GM19468 (cell line): ENCODE results near the gene RGS7.
"Not testable (repeated sequence)": the region's sequence is repeated elsewhere in the genome, so short reads cannot be mapped to it uniquely, and the experiment has no call there.

ENCODE experiments used
- ATAC-seq: cut with Tn5 transposase; IDR thresholded peaks from one replicate; pipeline ENCODE4 v1.9.1; 2021; ENCODE audit warnings: mild to moderate bottlenecking, moderate library complexity, moderate number of reproducible peaks; ENCODE audit not compliant: unreplicated experiment; ENCODE audit errors: extremely low read depth

Gene RGS7

DNA sequence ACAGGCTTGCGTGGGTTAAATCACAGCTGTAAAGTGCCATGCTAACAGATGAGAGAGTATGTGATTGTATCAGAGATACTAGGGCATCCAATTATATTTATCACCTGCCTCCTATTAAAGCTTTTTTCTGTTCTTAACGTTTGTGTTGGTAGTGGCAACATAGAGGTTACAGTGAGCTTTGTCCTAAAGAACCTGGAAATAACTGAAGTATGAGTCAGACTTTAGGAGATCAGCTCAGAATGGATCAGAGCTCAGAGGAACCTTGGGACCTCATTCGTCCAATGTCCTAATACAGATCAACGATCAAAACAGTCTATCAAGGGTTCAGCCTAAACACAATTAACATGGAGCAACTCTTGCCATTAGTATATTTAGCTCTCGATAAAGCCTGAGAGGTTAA, 81.0 kb downstream of the RGS7 start:
- ATAC-seq = no peak

- ATAC-seq = no peak
Measured at GRCh38 chr1:241275226-241275625, 81.8 kb downstream of the RGS7 start.

DNA sequence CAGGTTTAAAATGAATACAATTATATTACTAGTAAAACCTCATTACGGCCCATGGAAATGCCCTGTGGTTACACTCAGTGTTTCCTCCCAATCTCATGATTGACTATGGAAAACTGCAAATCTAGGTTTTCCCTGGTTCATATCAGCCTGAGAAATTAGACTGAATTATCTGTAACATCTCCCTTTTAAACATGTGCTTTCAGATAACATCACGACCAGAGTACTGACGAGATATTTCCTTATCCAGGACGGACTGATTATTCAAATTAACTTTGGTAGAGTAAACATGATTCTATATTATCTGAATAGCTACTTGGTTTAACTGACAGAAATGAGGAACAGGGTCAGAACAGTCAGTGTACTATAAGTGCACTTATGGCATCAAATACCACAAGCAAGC, 82.3 kb downstream of the RGS7 start:
- ATAC-seq = no peak

- ATAC-seq = no peak
Measured at GRCh38 chr1:241272828-241273227, 84.2 kb downstream of the RGS7 start.

DNA sequence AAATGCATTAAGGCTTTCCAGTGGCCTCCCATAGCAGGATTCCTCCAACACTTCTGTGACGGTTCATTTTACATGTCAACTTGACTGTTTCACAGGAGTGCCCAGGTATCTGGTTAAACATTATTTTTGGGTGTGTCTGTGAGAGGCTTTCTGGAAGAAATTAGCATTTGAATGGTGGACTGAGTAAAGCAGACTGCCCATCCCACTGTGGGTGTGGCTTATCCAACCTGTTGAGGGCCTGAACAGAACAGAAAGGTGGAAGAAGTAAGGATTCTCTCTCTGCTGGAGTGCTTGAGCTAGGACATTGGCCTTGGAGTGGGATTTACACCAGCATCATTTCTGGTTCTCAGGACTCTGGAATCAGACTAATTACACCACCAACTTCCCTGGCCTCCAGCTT, 85.6 kb downstream of the RGS7 start:
- ATAC-seq = no peak

DNA sequence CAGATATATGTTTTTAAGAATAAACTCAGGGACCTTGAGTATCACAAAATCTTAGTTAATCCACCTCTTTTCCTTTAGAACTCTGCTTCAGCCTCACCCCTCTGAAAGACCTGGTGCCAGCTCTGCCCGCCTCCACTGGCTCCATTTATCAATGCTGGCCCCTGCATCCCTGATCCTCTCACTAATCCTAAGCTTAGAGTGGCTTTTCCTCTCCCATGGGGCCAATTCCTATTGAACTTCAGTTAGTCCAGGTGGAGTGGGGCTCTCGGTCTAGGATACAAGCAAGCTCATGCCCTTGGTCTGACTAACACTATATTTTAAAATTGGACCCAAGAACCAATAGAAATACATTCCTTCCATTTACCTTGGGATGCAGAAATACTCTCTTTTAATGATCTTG, 87.0 kb downstream of the RGS7 start:
- no peak for ATAC-seq

DNA sequence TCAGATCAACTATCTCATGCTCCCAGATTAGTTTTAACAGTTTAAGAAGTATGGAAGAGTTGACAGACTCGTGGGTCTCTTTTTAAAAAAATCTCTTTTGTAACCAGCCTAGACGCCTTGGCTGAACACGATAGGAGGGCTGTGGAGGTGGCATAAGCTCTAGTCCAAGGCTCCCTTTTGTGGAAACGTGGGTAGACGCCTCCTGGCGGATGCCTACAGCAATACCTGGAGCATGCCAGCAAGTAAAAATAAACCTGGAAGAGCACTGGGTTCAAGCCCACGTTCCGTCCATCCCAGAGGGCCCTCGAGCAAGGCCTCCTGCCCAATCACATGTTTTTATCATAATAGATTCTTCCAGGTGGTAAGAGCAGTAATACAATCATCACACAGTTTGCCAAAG, 87.9 kb downstream of the RGS7 start:
- no peak for ATAC-seq

GRCh38 chr1:241266121-241266520, 90.9 kb downstream of the RGS7 start:
- no peak for ATAC-seq

GRCh38 chr1:241265428-241265827, 91.6 kb downstream of the RGS7 start:
- ATAC-seq = no peak

DNA sequence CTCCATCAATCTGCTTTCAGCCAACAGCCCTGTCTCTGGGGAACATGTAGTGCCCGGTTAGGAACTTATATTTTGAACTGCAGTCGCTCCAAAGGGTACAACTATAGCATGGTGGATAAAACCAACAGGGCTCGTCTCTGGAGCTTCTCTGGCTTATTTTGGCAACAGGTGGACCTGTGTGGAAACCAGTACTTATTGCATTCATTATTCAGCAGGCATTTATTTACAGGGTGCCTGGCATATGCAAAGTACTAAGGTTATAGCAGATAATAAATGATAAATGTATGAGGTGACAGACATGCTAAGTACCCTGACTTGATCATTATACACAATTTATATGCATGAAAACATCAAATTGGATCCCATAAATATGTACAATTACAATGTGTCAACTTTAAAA, 93.7 kb downstream of the RGS7 start:
- no peak for ATAC-seq

DNA sequence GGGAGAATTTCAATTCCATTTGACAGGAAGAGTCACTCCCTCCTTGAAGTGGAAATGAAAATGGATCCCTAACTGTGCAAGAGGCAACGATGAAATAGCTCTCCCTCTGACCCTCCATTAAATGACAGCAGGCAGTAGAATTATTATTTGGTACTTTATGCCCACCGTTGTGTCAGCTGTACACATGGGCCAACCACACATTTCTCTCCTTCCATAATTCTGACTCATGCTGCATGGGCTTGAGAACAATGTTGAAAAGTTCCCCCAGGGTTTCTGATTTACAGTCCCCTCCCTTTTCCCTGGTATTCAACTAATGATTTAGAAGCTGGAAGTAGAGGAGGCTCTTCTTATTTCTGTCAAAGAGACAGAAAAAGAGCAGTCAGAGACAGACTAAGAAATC, 103.5 kb downstream of the RGS7 start:
- no peak for ATAC-seq

- no peak for ATAC-seq
Measured at GRCh38 chr1:241250465-241250864, 106.5 kb downstream of the RGS7 start.

GRCh38 chr1:241240069-241240468, 116.9 kb downstream of the RGS7 start:
- ATAC-seq = no peak

- ATAC-seq = no peak
Measured at GRCh38 chr1:241237873-241238272, 119.1 kb downstream of the RGS7 start.

DNA sequence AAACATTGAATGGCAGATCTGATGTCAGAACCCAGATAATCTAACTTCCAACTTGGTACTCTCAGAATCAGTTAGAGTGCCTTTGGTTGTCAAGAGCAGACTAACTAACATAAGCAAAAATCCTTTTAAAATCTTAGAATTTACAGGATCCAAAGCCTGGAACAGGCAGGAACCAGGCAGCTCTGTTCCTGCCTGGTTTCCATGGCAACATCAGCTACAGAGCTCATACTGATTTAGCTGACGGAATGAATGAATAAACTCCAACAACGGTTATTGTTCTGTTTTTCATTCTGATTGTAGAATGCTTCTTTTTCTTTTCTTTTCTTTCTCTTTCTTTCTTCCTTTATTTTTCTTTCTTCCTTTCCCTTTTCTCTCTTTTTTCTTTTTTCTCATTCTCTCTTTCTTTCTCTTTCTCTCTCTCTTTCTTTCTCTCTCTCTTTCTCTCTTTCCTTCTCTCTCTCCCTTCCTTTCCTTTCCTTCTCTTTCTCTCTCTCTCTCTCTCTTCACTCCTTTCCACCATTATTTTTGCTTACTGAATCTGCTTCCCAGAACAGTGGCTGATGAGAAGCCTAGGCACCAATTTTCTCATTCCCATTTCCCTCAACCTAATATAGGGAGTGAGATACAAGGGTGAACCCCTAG, 121.6 kb downstream of the RGS7 start:
- no peak for ATAC-seq

GRCh38 chr1:241229711-241230110, 127.3 kb downstream of the RGS7 start:
- no peak for ATAC-seq

DNA sequence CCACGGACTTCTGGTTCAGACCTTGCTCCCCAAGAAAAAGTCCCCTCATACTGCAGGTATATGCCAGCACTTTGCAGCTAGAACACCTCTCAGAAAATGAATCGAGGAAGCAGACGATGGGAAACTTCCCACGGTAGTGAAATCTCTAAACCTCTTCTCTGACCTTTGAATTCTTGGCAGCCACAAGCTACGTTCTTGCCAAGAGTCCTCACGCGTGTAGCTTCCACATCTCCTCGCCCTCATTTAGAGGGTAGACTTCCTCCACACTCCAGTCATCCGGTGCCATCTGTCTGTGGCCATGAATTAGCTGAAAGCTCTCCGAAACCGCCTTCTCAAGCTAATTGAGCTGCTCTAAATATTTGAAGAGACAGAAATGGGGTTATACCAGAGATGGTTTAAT, 127.8 kb downstream of the RGS7 start:
- no peak for ATAC-seq

- ATAC-seq = no peak
Measured at GRCh38 chr1:241228339-241228738, 128.7 kb downstream of the RGS7 start.

DNA sequence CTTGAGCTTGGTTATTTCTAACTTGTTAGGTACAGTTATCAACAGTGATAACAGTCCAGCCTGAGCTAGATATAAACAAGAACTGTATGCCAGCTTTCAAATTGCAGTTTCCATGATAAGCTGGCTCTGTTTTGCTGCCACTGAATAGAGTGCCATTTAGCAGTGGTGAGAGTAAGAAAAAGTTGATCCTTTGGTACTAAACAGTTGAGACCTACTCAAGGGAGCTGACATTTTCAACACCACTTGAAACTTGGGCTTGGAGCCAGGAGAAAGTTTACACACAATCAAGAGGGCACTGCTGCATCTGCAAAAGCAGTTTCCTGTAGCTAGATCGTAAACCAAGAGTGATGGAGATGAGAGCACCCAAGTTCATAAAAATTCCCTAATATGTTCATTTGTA, 131.3 kb downstream of the RGS7 start:
- no peak for ATAC-seq

GRCh38 chr1:241224189-241224588, 132.8 kb downstream of the RGS7 start:
- not testable (repeated sequence) for ATAC-seq

GRCh38 chr1:241222813-241223212, 134.2 kb downstream of the RGS7 start:
- not testable (repeated sequence) for ATAC-seq

GRCh38 chr1:241221319-241221718, 135.7 kb downstream of the RGS7 start:
- no peak for ATAC-seq

GRCh38 chr1:241220913-241221312, 136.1 kb downstream of the RGS7 start:
- not testable (repeated sequence) for ATAC-seq
